HG03159 (cell line): ENCODE data around the gene COX19.

Experiments used
- ATAC-seq: cut with Tn5 transposase; IDR thresholded peaks from one replicate; pipeline ENCODE4 v1.9.1; 2021; ENCODE audit warnings: mild to moderate bottlenecking, moderate library complexity; ENCODE audit not compliant: unreplicated experiment

The COX19 gene

DNA sequence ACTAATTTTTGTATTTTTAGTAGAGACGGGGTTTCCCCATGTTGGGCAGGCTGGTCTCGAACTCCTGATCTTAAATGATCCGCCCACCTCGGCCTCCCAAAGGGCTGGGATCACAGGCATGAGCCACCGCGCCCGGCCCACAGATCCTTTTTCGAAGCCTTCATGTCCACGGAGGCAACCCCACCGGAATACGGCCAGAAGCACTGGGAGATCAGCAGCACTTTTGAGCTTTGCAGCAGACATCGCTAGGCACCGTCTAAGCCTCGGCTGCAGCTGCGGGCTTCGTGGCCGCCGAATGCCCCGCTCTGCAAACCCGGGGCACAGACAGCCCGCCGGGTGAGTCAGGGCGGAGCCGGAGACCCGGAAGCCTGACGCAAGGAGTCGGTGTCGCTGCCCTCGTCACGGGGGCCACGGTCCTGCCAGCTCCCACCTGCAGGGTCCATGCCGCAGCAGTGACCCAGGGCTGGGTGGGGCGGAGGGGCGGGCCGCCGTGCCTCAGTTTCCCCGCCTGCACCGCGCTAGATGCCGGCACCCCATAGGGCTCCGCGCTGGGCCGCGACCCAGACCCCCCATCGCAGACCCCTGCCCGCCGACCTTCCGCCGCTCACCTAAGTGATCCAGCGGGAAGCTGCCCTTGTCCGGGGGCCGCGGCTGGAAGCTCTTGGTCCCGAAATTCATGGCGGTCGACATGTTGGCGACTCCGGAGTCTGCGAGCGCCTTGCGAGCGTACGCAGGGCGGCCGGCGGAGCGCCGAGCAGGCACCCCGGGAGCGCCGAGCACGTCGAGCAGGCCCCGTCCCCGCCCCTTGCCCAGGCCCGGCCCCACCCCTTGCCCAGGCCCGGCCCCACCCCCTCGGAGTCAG is at the start of gene COX19:
Gene COX19, minus strand, starts transcription at position 730 of the 862 bp plus-strand sequence. Its CDS starts 40 bp downstream, at position 690.
- ATAC-seq = peak; percentile 69

GRCh38 chr7:1024331-1024841 is 49.0 kb upstream of the COX19 start:
- ATAC-seq = peak; percentile 58

- ATAC-seq = no peak
Observed at GRCh38 chr7:1022801-1023465, 47.6 kb upstream of the COX19 start.

DNA sequence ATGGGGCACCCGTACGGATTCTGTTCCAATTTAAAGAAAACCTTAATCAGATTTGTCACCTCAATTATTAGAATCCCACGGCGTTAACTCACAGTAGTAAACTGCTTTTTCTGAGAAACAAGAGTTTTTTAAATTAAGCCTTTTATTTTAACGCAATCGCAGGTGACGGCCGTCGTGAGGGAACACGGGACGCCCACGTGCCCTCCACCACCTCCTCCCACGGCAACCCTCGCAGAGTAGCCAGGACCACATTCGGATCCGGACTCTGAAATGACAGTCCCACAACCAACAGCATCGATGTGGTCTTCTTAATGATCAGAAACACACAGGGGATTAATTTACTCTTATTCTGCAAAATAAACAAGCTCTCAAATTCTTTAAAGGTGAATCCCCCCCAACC is 47.0 kb upstream of the COX19 start:
- ATAC-seq = no peak

DNA sequence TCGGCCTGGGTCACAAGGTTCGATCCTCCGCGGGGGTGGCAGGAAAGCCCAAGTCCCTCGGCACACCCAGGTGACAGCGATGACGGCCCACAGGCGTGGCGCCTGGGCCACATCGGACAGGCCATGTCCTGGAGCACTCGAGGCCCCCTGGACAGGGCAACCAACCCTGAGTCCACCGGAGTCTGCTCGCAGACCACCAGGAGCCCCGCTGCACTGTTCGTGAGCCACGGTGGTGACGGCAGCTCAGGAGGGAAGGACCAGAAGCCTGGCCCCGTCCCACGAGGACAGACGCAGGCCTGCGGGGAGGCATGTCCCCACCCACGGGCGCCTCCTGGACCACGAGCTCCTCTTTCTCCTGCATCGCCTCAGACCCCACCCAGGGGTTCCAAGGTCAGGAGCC is 46.6 kb upstream of the COX19 start:
- ATAC-seq = no peak

DNA sequence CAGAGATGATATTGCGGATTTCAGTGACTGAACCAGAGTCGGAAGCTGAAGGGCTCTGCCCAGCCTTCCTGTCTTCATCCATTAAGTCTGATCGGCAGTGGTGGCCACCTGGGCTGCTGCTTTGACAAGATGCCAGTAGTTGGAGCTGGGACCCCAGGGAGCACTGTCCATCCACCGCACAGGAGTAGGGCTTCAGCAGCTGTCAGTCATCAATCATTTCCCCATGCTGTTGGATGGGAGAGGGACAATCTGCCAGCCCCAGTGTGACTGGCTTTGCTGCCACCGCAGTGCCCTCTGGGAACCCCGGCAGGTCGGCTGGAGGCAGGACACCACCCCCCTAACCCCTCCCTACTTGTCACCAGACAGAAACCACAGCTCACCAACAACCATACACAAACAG is 46.0 kb upstream of the COX19 start:
- no peak for ATAC-seq

GRCh38 chr7:1020849-1021251 is 45.5 kb upstream of the COX19 start:
- no peak for ATAC-seq

DNA sequence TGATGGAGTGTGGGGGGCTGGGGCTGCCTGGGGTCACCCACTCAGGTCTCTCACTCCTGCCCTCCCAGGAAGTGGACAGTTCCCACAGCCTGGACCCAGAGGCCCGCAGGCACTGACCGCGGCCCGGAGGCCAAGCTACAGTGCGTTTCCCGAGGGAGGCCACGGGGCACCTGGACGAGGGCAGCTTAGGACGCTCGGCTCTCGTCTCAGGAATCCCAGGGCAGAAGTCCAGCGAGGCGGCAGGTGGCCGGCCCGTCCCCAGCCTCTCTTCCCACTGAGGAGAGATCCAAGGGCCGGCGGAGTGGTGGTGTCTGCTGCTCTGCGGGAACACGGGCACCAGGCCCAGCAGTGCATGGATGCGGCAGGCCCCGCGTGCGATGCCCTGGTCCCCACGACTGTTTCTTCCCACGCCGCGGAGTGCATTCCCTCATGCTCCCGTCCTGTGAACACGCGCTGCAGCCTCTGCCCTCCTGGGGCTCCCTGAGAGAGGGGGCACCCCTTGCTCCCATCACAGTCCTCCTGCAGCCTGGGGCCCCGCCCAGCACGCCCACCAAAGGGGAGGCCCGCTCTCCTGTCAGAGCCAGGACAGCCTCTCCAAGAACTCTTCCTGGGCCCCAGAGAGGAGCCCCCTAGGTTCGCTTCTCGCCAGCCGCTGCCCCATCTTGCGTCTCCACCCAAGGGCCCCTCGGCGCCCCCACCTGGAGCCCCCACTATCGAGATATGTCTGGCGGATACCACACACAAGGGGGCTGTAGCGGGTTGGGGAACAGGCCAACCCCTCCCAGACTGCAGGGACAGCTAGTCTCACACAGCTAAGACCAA is 44.7 kb upstream of the COX19 start:
- ATAC-seq = no peak

- no peak for ATAC-seq
Observed at GRCh38 chr7:1019255-1019785, 44.0 kb upstream of the COX19 start.

GRCh38 chr7:1018334-1018695 is 43.0 kb upstream of the COX19 start:
- no peak for ATAC-seq

GRCh38 chr7:1017586-1018333 is 42.4 kb upstream of the COX19 start:
- ATAC-seq = no peak

DNA sequence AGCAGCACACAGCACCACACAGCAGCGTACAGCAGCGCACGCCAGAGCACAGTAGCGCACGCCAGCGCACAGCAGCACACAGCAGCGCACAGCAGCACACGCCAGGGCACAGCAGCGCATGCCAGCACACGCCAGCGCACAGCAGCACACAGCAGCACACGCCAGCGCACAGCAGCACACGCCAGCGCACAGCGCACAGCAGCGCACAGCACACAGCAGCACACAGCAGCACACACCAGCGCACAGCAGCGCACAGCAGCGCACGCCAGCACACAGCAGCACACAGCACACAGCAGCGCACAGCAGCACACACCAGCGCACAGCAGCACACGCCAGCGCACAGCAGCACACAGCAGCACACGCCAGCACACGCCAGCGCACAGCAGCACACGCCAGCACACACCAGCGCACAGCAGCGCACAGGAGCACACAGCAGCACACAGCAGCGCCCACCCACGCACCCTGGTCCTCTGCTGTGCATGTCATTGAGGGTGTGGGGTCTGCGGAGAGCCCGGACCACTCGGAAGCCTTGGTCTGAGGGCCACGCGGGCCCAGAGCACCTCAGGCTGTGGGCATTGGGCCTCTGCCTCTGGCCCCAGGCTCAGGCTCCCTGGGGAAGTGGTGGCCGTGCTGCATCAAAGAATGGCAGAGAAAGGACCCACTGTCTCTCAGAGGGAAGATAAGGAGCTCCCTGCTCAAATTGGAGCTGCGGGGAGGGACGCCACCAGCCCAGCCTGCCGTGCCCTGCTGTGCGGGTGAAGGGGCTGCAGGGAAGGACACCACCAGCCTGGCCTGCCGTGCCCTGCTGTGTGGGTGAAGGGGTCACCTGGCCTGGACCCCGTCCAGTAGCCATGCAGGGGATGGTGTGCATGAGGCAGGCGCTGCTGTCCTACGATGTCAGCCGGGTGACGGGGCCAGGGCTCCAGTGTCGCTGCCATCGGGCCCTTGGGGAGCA is 41.5 kb upstream of the COX19 start:
- no peak for ATAC-seq

DNA sequence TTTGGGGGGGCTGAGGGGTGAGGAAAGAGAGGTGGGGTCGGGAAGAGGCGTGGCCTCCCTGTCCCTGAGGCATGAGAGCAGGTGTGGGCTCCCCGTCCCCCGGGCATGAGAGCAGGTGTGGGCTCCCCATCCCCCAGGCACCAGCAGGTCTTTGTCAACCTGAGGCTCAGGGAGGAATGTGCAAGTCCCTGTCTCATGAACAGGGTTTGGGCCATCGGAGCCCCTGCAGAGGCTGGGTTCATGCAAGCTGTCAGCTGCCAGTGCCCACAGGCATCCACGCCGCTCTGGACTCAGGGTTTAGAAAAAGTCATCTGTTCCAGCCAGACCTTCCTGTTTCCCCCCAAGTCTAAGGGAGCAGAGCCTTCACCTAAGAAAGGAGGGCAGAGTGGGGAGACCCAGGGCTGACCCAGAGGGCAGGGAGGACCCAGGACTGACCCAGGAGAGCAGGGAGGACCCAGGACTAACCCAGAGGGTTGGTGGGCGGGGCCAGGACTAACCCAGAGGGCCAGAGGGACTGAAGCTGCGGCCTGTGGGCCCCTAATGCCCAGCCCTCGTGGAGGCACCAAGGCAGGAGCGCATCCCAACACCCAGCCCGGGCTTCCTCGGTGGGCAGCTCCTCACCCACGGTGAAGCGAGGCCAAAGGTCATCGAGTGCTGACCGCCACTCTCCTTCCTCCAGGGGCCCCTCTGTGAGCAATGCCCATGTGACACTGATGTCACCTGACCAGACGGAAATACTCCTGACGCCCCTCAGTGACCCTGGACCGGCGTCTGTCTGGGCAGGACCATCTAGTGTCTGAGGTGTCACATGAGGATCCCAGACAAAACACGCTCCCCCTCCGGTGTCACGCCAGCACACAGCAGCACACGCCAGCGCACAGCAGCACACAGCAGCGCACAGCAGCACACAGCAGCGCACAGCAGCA is 40.1 kb upstream of the COX19 start:
- no peak for ATAC-seq

- no peak for ATAC-seq
Observed at GRCh38 chr7:1014681-1015080, 39.3 kb upstream of the COX19 start.

DNA sequence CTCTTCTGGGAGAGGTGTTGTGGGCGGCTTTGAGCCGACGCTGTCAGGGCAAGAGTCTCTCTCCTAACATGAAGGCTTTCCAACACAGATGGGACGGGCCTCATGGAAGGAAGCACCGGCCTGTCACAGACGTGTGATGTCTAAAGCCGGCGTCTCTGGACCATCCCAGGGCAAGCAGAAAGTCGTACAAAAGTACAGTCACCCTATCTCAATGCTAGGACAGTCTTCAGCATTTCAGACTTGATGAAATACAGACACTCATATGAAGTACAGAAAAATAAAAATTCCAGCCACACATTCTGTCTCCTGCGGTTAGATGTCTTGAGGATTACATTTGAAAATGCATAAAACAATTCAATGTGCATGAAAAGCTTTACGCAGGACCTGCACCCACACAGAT is 38.2 kb upstream of the COX19 start:
- no peak for ATAC-seq

- no peak for ATAC-seq
Observed at GRCh38 chr7:1012716-1013095, 37.4 kb upstream of the COX19 start.

GRCh38 chr7:1012004-1012715 is 36.8 kb upstream of the COX19 start:
- no peak for ATAC-seq
